Measurements from ENCODE around the gene TSSK6.
A peak's percentile ranks its signal among the peaks of the same experiment; 100 is the strongest.

The TSSK6 gene

GRCh38 chr19:19558055-19558454 is 42.7 kb upstream of the TSSK6 start:
- Histone ChIP-seq H2AFZ (ENCODE audit: low read depth, low read length, severe bottlenecking) (no peak overlapping the region), H3K4me2 (ENCODE audit: low read depth, low read length, poor library complexity, severe bottlenecking) (no peak overlapping the region), H3K9ac (ENCODE audit: low read length) (no peak overlapping the region), H3K27ac (ENCODE audit: low read depth, low read length) (no peak overlapping the region), H3K27me3 (ENCODE audit: low read length) (no peaks in the 10 kb centered on the region), H3K36me3 (ENCODE audit: low read length) (no peaks in the 10 kb centered on the region), H3K9me3 (ENCODE audit: insufficient read depth, low read length) (no peaks in the 10 kb centered on the region), H3K4me3 (ENCODE audit: insufficient read depth, low read length, poor library complexity, severe bottlenecking) (no peak overlapping the region), H3K79me2 (ENCODE audit: insufficient read depth, low read length) (no peaks in the 10 kb centered on the region), H4K20me1 (ENCODE audit: low read depth, low read length) (no peaks in the 10 kb centered on the region), H3K9me2 (replicated peaks; ENCODE audit: insufficient read depth, low read length) (no peaks in the 10 kb centered on the region), H3F3A (ENCODE audit: insufficient read depth) (no peaks in the 10 kb centered on the region)
- no peak for TF ChIP-seq EZH2phosphoT487 (conservative IDR thresholded peaks at IDR 0.05; ENCODE audit: low read length)
- TF ChIP-seq CTCF (IDR thresholded peaks at IDR 0.05; ENCODE audit: insufficient read depth, low read length, poor library complexity, severe bottlenecking) = no peak

- no peak overlapping the region for H2AFZ ChIP-seq (ENCODE audit: low read depth, low read length, severe bottlenecking)
- H3K27ac ChIP-seq (ENCODE audit: low read depth, low read length) = no peak overlapping the region
- no peaks in the 10 kb centered on the region for H3K9me2 ChIP-seq (replicated peaks; ENCODE audit: insufficient read depth, low read length)
- H4K20me1 ChIP-seq (ENCODE audit: low read depth, low read length) = no peaks in the 10 kb centered on the region
- TF ChIP-seq CTCF (IDR thresholded peaks at IDR 0.05; ENCODE audit: insufficient read depth, low read length, poor library complexity, severe bottlenecking) (peak; percentile 79), EZH2phosphoT487 (conservative IDR thresholded peaks at IDR 0.05; ENCODE audit: low read length) (no peak)
- no peaks in the 10 kb centered on the region for H3K9me3 ChIP-seq (ENCODE audit: insufficient read depth, low read length)
- no peak overlapping the region for H3K4me2 ChIP-seq (ENCODE audit: low read depth, low read length, poor library complexity, severe bottlenecking)
- H3K9ac ChIP-seq (ENCODE audit: low read length) = no peak overlapping the region
- no peak overlapping the region for H3K4me3 ChIP-seq (ENCODE audit: insufficient read depth, low read length, poor library complexity, severe bottlenecking)
- no peaks in the 10 kb centered on the region for H3K36me3 ChIP-seq (ENCODE audit: low read length)
- no peaks in the 10 kb centered on the region for H3K79me2 ChIP-seq (ENCODE audit: insufficient read depth, low read length)
- H3F3A ChIP-seq (ENCODE audit: insufficient read depth) = no peaks in the 10 kb centered on the region
- no peaks in the 10 kb centered on the region for H3K27me3 ChIP-seq (ENCODE audit: low read length)
These were observed 39.0 kb upstream of the TSSK6 start for GRCh38 chr19:19554074-19555023.

GRCh38 chr19:19553670-19554069 is 38.3 kb upstream of the TSSK6 start:
- Histone ChIP-seq H3K27me3 (ENCODE audit: low read length) (no peaks in the 10 kb centered on the region), H3K9me3 (ENCODE audit: insufficient read depth, low read length) (no peaks in the 10 kb centered on the region), H3K27ac (ENCODE audit: low read depth, low read length) (no peak overlapping the region), H4K20me1 (ENCODE audit: low read depth, low read length) (no peaks in the 10 kb centered on the region), H3K79me2 (ENCODE audit: insufficient read depth, low read length) (no peaks in the 10 kb centered on the region), H3K4me2 (ENCODE audit: low read depth, low read length, poor library complexity, severe bottlenecking) (no peak overlapping the region), H3K9ac (ENCODE audit: low read length) (no peak overlapping the region), H3K4me3 (ENCODE audit: insufficient read depth, low read length, poor library complexity, severe bottlenecking) (no peak overlapping the region), H3K9me2 (replicated peaks; ENCODE audit: insufficient read depth, low read length) (no peaks in the 10 kb centered on the region), H3F3A (ENCODE audit: insufficient read depth) (no peaks in the 10 kb centered on the region), H2AFZ (ENCODE audit: low read depth, low read length, severe bottlenecking) (no peak overlapping the region), H3K36me3 (ENCODE audit: low read length) (no peaks in the 10 kb centered on the region)
- TF ChIP-seq CTCF (IDR thresholded peaks at IDR 0.05; ENCODE audit: insufficient read depth, low read length, poor library complexity, severe bottlenecking) = no peak
- no peak for TF ChIP-seq EZH2phosphoT487 (conservative IDR thresholded peaks at IDR 0.05; ENCODE audit: low read length)

Measured in SU-DHL-6 (cell line).